Purkinje cell (primary cell): ENCODE data around the gene KLK13. TPM values are rescaled to one million over a fixed set of nuclear protein-coding genes. Genes with fewer than 3 reads are reported as not detected.

Experiments used
- polyA plus RNA-seq: library from polyadenylated mRNA; unstranded; fragments of >200 nt; fragmentation: Nextera tagmentation; gene quantifications from 2 replicates; pipeline ENCODE4 v1.2.1, GENCODE V29; 2014

KLK13 gene
- polyA plus RNA-seq, result not detected in 2 replicates

GRCh38 chr19:51064534-51065220 lies at the start of gene KLK13:
Gene KLK13 (minus strand): TSS chr19:51065092. CDS start chr19:51065067, 25 bp downstream.

DNA sequence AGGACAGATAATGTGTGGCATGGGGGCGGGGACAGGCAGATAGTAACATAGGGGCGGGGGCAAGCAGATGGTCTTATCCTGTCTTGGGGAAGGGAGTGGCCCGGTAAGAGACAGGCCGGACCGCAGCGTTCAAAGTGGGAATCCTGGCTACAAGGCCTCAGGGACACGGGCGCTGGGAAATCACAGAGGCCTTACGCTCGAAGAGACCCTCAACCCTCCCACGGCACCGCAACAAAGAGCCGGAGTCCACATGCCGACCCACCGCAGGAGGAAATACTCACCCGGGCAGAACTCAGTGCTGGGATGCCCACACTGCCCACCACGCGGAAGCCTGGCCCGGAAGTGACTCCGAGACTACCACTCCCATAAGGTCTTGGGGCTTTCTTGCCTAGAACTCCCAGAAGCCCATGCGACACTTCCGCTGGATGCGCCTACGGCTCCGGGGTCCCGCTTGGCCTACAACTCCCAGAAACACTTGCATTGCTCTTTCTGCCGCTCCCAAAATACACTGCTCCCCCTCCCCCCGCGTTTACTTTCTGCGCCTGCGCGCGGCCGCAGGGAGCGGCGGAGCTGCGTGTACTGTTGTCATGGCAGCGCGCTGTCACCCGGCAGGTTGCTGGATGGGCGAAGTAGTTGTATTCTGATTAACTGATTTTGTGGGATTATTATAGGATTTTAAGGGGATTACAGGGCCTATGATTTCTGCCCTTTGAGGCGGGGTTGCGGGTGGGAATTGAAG lies 43.3 kb upstream of the KLK13 start, which contains the start of gene CTU1:
CTU1 (minus strand) TSS at position 344 of the 739 bp plus-strand sequence. CDS start 3,840 bp downstream, outside the sequence.

GRCh38 chr19:51082611-51083010 lies 17.7 kb upstream of the KLK13 start, which contains the start of gene KLK14:
Gene KLK14 (minus strand): TSS chr19:51082887. CDS start chr19:51082614, 273 bp downstream.

DNA sequence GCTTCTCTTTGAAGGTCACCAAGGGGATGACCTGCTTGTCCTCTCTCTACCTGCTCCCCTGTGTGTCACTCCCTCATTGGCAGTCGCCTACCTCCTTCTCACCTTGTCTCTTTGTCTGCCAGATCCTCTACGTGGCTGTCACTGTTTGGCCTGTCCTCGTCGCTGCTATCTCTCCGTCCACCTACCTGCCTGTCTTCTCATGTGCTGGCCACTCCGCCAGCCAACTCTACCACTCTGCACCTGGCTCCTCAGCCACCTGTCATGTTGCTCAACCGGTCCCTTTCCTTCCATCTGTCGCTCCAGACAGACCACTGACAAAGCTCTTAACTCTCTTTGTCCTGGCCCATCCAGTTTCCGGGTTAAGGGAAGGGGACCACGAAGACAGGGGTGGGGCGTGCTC lies 30.2 kb downstream of the KLK13 start, which contains the start of gene KLK12:
KLK12 (minus strand) TSS at position 299 of the 400 bp plus-strand sequence. CDS start 381 bp downstream, outside the sequence.

DNA sequence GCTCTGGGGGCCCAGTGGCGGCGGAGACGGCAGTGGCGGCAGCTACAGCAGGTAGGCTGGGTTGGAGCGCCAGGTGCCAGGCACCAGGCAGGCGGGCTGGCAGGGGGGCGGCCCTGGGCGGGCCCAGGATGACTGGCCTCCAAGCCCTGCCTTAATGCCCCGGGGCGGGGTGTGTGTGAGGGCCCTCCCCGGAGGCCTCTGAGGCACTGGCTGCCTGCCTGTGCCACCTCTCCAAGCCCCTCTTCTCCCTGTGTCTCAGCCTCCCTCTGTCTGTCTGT lies 38.4 kb downstream of the KLK13 start, which contains the start of gene KLK11:
KLK11 (minus strand) TSS at position 63 of the 278 bp plus-strand sequence. CDS start 985 bp downstream, outside the sequence.

DNA sequence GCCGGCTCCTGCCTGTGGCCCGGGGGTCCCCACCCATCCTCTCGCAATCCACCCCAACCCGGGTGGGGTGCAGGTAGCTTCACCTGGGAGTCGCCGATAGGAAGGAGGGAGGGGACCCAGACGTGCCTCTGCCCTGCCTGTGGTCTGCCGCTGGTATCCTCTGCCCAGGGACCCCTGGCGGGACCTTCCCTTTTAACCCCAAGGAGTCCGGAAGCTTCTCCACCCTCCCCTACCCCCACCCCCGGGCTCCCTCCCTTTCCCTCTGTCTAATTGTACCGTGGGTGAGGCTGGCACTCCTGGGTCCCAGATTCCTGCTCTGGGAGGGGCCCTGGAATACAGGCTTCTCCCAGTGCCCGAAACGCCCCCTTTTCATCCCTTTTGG lies 45.4 kb downstream of the KLK13 start, which contains the start of gene KLK10:
KLK10 (minus strand) TSS at position 166 of the 382 bp plus-strand sequence. CDS start 579 bp downstream, outside the sequence.

Other genes with a start within 250 kb of the KLK13 start
- gene KLK1, start 241.3 kb downstream of the KLK13 start, polyA plus RNA-seq, result not detected in 2 replicates
- not detected in 2 replicates for gene KLK15, start 231.5 kb downstream of the KLK13 start, polyA plus RNA-seq
- gene KLK3, start 210.2 kb downstream of the KLK13 start, polyA plus RNA-seq, result not detected in 2 replicates
- gene KLK2, start 191.7 kb downstream of the KLK13 start, polyA plus RNA-seq, result 0.20 TPM in 1 of 2 replicates, not detected in the other
- not detected in 2 replicates for gene KLK4, start 153.7 kb downstream of the KLK13 start, polyA plus RNA-seq
- gene KLK5, start 112.1 kb downstream of the KLK13 start, polyA plus RNA-seq, result 5.6 TPM in 1 of 2 replicates, not detected in the other
- 2.6 and 2.8 TPM in 2 replicates for gene KLK6, start 95.5 kb downstream of the KLK13 start, polyA plus RNA-seq
- 14.9 and 18.1 TPM in 2 replicates for gene KLK7, start 81.2 kb downstream of the KLK13 start, polyA plus RNA-seq
- gene KLK8, start 63.5 kb downstream of the KLK13 start, polyA plus RNA-seq, result 194 and 292 TPM in 2 replicates
- 0.16 and 3.9 TPM in 2 replicates for gene KLK10, start 45.4 kb downstream of the KLK13 start, polyA plus RNA-seq
- gene KLK11, start 38.5 kb downstream of the KLK13 start, polyA plus RNA-seq, result not detected in 2 replicates
- gene KLK12, start 30.1 kb downstream of the KLK13 start, polyA plus RNA-seq, result not detected in 2 replicates
- not detected in 2 replicates for gene KLK14, start 17.8 kb upstream of the KLK13 start, polyA plus RNA-seq
- gene CTU1, start 43.3 kb upstream of the KLK13 start, polyA plus RNA-seq, result not detected in 2 replicates
- gene SIGLEC9, start 59.8 kb upstream of the KLK13 start, polyA plus RNA-seq, result not detected in 2 replicates
- gene SIGLEC7, start 77.2 kb upstream of the KLK13 start, polyA plus RNA-seq, result not detected in 2 replicates
- gene CD33, start 160.0 kb upstream of the KLK13 start, polyA plus RNA-seq, result not detected in 2 replicates
- not detected in 2 replicates for gene SIGLECL1, start 186.0 kb upstream of the KLK13 start, polyA plus RNA-seq
- gene IGLON5, start 246.6 kb upstream of the KLK13 start, polyA plus RNA-seq, result 0.32 and 0.78 TPM in 2 replicates